Neural cell (in vitro differentiated cells): ENCODE results near the gene BTN2A1. TPM values are rescaled to one million over a fixed set of nuclear protein-coding genes. Genes with fewer than 3 reads are reported as not detected.

Experiments used
- H2AFZ ChIP-seq: fragments of 200-600, 300-800 bp; sonication (generic), shearing (Covaris generic); 2 replicates; pipeline ENCODE4 v1.6.0; 2014; ENCODE audit warnings: low read depth, mild to moderate bottlenecking, antibody characterized with exemption, low read length, moderate library complexity
- H3F3A ChIP-seq: fragments of 200-600 bp; shearing (Covaris generic); 2 replicates; pipeline ENCODE4 v1.6.1; 2016; ENCODE audit warnings: mild to moderate bottlenecking, moderate library complexity, mixed read lengths, antibody characterized with exemption, low read length; ENCODE audit not compliant: insufficient read depth, poor library complexity, severe bottlenecking
- H3K27ac ChIP-seq: fragments of 200-600, 300-800 bp; sonication (generic), shearing (Covaris generic); 2 replicates; pipeline ENCODE4 v1.5.1; 2014; ENCODE audit warnings: mild to moderate bottlenecking, low read length, moderate library complexity
- H3K27me3 ChIP-seq: fragments of 300-800, 200-600 bp; sonication (generic), shearing (Covaris generic); 2 replicates; pipeline ENCODE4 v1.6.0; 2014; ENCODE audit warnings: mild to moderate bottlenecking, low read depth, low read length, moderate library complexity; ENCODE audit not compliant: insufficient read depth
- H3K36me3 ChIP-seq: fragments of 300-800, 200-600 bp; sonication (generic), shearing (Covaris generic); 2 replicates; pipeline ENCODE4 v1.5.1; 2014; ENCODE audit warnings: mild to moderate bottlenecking, antibody characterized with exemption, low read length, moderate library complexity; ENCODE audit not compliant: insufficient read depth
- H3K4me2 ChIP-seq: fragments of 300-800, 200-600 bp; sonication (generic), shearing (Covaris generic); 2 replicates; pipeline ENCODE4 v1.6.0; 2014; ENCODE audit warnings: mild to moderate bottlenecking, low read length
- H3K4me3 ChIP-seq: fragments of 300-800, 200-600 bp; sonication (generic), shearing (Covaris generic); 2 replicates; pipeline ENCODE4 v1.5.1; 2014; ENCODE audit warnings: mild to moderate bottlenecking, low read length, moderate library complexity
- H3K79me2 ChIP-seq: fragments of 200-600 bp; shearing (Covaris generic); replicated peaks from 2 replicates; pipeline ENCODE4 v1.6.0; 2014; ENCODE audit warnings: mild to moderate bottlenecking, low read length, moderate library complexity; ENCODE audit not compliant: insufficient read depth
- H3K9ac ChIP-seq: fragments of 300-800, 200-600 bp; sonication (generic), shearing (Covaris generic); 2 replicates; pipeline ENCODE4 v1.6.1; 2016; ENCODE audit warnings: mild to moderate bottlenecking, low read length, mixed read lengths
- H3K9me2 ChIP-seq: fragments of 200-600 bp; shearing (Covaris generic); 2 replicates; pipeline ENCODE4 v1.6.1; 2016; ENCODE audit warnings: mild to moderate bottlenecking, low read length, mixed read lengths; ENCODE audit not compliant: insufficient read depth
- H3K9me3 ChIP-seq: fragments of 200-600, 300-800 bp; sonication (generic), shearing (Covaris generic); 2 replicates; pipeline ENCODE4 v1.6.1; 2016; ENCODE audit warnings: mild to moderate bottlenecking, mixed run types, low read length, moderate library complexity, mixed read lengths
- H4K20me1 ChIP-seq: fragments of 200-600 bp; shearing (Covaris generic); 2 replicates; pipeline ENCODE4 v1.6.1; 2016; ENCODE audit warnings: mild to moderate bottlenecking, mixed run types; ENCODE audit not compliant: insufficient read depth
- EP300 ChIP-seq: fragments of 450-650 bp; conservative IDR thresholded peaks from 2 replicates; pipeline ENCODE4 v1.6.1; 2014; ENCODE audit warnings: antibody characterized with exemption, mild to moderate bottlenecking, moderate library complexity; ENCODE audit not compliant: poor library complexity, severe bottlenecking
- EZH2 ChIP-seq: fragments of 200-600, 300-800 bp; shearing (Covaris generic), sonication (generic); IDR thresholded peaks from 2 replicates; pipeline ENCODE4 v1.6.1; 2014; ENCODE audit warnings: antibody characterized with exemption, low read length, borderline replicate concordance, mild to moderate bottlenecking; ENCODE audit not compliant: insufficient read depth, poor library complexity, severe bottlenecking
- MXI1 ChIP-seq: fragments of 450-650 bp; conservative IDR thresholded peaks from 2 replicates; pipeline ENCODE4 v1.6.1; 2014; ENCODE audit warnings: antibody characterized with exemption, mild to moderate bottlenecking; ENCODE audit not compliant: poor library complexity, severe bottlenecking
- POLR2AphosphoS5 ChIP-seq: IDR thresholded peaks from 2 replicates; pipeline ENCODE4 v1.6.1; 2012
- RAD21 ChIP-seq: fragments of 450-650 bp; conservative IDR thresholded peaks from 2 replicates; pipeline ENCODE4 v1.6.1; 2014; ENCODE audit warnings: antibody characterized with exemption, mild to moderate bottlenecking, moderate library complexity
- SMC3 ChIP-seq: fragments of 450-650 bp; conservative IDR thresholded peaks from 2 replicates; pipeline ENCODE4 v1.6.1; 2014; ENCODE audit warnings: antibody characterized with exemption, mild to moderate bottlenecking, moderate library complexity; ENCODE audit not compliant: poor library complexity
- TAF1 ChIP-seq: IDR thresholded peaks from 2 replicates; pipeline ENCODE4 v1.6.1; 2012; ENCODE audit warnings: low read depth
- polyA plus RNA-seq: library from polyadenylated mRNA; depleted of rRNA; stranded (reverse); fragments of >200 nt; gene quantifications from 2 replicates; pipeline ENCODE4 v1.2.3, GENCODE V29; 2014
- TF ChIP-seq, protein P1 (sequence below): fragments of 450-650 bp; IDR thresholded peaks from 2 replicates; pipeline ENCODE4 v1.5.1; 2014; ENCODE audit warnings: antibody characterized with exemption, mild to moderate bottlenecking, moderate library complexity; ENCODE audit not compliant: poor library complexity, severe bottlenecking
- TF ChIP-seq, protein P2 (sequence below): IDR thresholded peaks from 2 replicates; pipeline ENCODE4 v1.6.1; 2012; ENCODE audit warnings: borderline replicate concordance

The BTN2A1 gene
- polyA plus RNA-seq, 1 donor from 2014 or later, result 33.8 TPM

DNA sequence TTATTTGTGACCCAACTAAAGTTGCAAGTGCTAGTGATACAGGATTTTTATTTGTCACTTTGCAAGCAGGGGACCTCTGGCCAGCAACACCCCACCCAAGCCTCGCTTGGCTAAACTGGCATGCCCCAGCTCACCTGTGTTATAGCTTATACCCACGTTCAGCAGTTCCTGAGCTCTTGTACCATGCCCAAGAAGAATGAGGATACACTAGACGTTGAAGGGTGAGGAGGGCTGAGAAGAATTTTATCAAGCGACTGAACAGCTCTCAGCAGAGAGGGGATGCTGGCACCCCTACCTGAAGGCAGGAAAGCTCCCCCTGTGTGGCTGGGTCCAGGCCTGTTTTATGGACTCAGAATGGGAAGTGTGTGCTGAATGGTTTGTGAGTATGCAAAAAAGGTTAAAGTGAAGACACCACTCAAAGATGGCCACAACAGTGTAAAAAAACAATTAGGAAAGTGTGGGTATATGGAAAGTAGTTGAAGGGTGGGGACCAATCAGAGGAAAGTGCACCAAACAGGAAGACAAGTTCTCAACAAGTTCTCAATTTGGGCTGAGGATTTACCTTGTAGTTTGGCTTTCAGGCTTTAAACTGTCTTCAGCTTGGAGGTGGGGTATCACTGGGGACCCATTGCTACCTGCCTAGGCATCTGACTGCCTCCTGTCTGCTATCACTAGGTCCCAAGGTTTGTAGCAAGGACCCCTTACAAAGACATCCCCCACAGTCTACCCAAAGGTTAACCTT, 15.0 kb downstream of the BTN2A1 start:
- Histone ChIP-seq H3K4me2 (no peak overlapping the region), H3K9ac (no peak overlapping the region)

DNA sequence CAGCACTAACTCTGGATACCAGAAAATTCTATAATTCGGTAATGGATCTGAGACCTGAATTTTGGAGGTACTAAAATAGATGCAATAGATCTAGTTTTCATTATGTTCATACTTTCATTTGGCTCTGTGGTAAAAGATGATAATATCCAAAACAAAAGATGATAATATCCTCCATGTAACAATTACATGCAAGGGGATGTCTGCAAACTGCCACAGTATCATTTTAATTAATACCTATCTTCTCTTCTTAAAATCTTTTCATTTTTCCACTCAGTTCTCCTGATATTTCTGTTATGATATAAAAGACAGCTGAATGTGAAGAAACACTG, 15.6 kb downstream of the BTN2A1 start:
- Histone ChIP-seq H3K27me3 (no peaks in the 10 kb centered on the region), H3K27ac (peak overlapping the region; percentile 47), H2AFZ (no peak overlapping the region), H3K9me3 (no peaks in the 10 kb centered on the region), H4K20me1 (no peaks in the 10 kb centered on the region), H3K4me2 (peak overlapping the region; percentile 28), H3K9ac (no peak overlapping the region), H3K9me2 (no peaks in the 10 kb centered on the region), H3K4me3 (peak overlapping the region; percentile 60), H3K36me3 (no peaks in the 10 kb centered on the region), H3F3A (no peaks in the 10 kb centered on the region), H3K79me2 (no peaks in the 10 kb centered on the region)
- TF ChIP-seq TAF1 (no peak), RAD21 (no peak), MXI1 (no peak), EP300 (no peak), EZH2 (no peak), SMC3 (no peak), POLR2AphosphoS5 (no peak)
- TF ChIP-seq, protein P1, sequence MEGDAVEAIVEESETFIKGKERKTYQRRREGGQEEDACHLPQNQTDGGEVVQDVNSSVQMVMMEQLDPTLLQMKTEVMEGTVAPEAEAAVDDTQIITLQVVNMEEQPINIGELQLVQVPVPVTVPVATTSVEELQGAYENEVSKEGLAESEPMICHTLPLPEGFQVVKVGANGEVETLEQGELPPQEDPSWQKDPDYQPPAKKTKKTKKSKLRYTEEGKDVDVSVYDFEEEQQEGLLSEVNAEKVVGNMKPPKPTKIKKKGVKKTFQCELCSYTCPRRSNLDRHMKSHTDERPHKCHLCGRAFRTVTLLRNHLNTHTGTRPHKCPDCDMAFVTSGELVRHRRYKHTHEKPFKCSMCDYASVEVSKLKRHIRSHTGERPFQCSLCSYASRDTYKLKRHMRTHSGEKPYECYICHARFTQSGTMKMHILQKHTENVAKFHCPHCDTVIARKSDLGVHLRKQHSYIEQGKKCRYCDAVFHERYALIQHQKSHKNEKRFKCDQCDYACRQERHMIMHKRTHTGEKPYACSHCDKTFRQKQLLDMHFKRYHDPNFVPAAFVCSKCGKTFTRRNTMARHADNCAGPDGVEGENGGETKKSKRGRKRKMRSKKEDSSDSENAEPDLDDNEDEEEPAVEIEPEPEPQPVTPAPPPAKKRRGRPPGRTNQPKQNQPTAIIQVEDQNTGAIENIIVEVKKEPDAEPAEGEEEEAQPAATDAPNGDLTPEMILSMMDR, result no peak
- TF ChIP-seq, protein P2, sequence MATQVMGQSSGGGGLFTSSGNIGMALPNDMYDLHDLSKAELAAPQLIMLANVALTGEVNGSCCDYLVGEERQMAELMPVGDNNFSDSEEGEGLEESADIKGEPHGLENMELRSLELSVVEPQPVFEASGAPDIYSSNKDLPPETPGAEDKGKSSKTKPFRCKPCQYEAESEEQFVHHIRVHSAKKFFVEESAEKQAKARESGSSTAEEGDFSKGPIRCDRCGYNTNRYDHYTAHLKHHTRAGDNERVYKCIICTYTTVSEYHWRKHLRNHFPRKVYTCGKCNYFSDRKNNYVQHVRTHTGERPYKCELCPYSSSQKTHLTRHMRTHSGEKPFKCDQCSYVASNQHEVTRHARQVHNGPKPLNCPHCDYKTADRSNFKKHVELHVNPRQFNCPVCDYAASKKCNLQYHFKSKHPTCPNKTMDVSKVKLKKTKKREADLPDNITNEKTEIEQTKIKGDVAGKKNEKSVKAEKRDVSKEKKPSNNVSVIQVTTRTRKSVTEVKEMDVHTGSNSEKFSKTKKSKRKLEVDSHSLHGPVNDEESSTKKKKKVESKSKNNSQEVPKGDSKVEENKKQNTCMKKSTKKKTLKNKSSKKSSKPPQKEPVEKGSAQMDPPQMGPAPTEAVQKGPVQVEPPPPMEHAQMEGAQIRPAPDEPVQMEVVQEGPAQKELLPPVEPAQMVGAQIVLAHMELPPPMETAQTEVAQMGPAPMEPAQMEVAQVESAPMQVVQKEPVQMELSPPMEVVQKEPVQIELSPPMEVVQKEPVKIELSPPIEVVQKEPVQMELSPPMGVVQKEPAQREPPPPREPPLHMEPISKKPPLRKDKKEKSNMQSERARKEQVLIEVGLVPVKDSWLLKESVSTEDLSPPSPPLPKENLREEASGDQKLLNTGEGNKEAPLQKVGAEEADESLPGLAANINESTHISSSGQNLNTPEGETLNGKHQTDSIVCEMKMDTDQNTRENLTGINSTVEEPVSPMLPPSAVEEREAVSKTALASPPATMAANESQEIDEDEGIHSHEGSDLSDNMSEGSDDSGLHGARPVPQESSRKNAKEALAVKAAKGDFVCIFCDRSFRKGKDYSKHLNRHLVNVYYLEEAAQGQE, result no peak

More for the DNA sequence above, 15.0 kb downstream of the BTN2A1 start:
- Histone ChIP-seq H3K4me3 (no peak overlapping the region), H2AFZ (no peak overlapping the region), H3K79me2 (no peaks in the 10 kb centered on the region), H3K27ac (no peak overlapping the region), H4K20me1 (no peaks in the 10 kb centered on the region), H3F3A (no peaks in the 10 kb centered on the region), H3K9me2 (no peaks in the 10 kb centered on the region), H3K36me3 (no peaks in the 10 kb centered on the region), H3K27me3 (no peaks in the 10 kb centered on the region), H3K9me3 (no peaks in the 10 kb centered on the region)
- TF ChIP-seq POLR2AphosphoS5 (no peak), MXI1 (no peak), EZH2 (no peak), RAD21 (no peak), TAF1 (no peak), SMC3 (no peak), EP300 (no peak)
- TF ChIP-seq, protein P1, result no peak
- TF ChIP-seq, protein P2, result no peak
